ENCODE data around the gene RFPL3.

RFPL3 gene

DNA sequence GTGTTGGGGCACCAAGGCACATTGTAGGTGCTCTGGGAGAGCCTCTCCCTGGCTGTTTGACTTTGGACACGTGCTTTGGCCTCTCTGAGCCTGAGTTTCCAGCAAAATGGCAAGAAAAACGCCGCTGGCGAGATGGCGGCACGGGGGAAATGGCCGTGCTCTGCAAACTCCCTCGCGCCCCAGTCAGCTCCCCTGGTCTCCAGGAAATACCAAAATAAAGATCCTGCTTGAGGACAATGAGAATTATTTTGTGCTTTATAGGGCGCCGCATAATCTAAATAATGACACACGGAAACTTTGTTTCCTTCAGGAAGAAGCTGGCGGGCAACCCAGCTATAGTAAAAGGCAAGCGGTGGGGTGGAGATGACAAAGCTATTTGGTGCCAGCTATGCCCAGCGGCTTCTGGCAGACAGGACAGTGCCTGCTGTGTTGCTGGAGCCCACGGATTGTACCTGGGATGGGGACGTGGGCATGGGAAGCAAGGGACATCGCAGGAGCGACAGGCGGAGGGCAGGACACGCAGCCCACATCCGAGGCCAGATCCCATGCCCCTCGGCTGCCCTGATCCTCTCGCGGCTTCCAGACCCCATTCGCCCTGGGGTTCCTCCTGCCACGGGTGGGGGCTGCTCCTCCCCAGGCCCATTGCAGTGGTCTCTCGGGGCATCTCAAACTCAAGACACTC, 26.3 kb upstream of the RFPL3 start (continued):
- no peak for TF ChIP-seq ZNF18 (tag by site-specific recombination; IDR thresholded peaks at IDR 0.05)
- TF ChIP-seq ZNF473 (tag by site-specific recombination; IDR thresholded peaks at IDR 0.05): no peak
- no peak for TF ChIP-seq MZF1 (tag by site-specific recombination; IDR thresholded peaks at IDR 0.05; ENCODE audit: borderline replicate concordance)
- no peak for TF ChIP-seq GFI1B (tag by site-specific recombination; IDR thresholded peaks at IDR 0.05)
- no peak for TF ChIP-seq ZNF280C (tag by site-specific recombination; IDR thresholded peaks at IDR 0.05)
- no peak for TF ChIP-seq ZSCAN30 (tag by site-specific recombination; IDR thresholded peaks at IDR 0.05)
- TF ChIP-seq ZBTB49 (tag by site-specific recombination; IDR thresholded peaks at IDR 0.05; ENCODE audit: low read depth): no peak
- no peak for TF ChIP-seq ZNF121 (tag by site-specific recombination; IDR thresholded peaks at IDR 0.05)

DNA sequence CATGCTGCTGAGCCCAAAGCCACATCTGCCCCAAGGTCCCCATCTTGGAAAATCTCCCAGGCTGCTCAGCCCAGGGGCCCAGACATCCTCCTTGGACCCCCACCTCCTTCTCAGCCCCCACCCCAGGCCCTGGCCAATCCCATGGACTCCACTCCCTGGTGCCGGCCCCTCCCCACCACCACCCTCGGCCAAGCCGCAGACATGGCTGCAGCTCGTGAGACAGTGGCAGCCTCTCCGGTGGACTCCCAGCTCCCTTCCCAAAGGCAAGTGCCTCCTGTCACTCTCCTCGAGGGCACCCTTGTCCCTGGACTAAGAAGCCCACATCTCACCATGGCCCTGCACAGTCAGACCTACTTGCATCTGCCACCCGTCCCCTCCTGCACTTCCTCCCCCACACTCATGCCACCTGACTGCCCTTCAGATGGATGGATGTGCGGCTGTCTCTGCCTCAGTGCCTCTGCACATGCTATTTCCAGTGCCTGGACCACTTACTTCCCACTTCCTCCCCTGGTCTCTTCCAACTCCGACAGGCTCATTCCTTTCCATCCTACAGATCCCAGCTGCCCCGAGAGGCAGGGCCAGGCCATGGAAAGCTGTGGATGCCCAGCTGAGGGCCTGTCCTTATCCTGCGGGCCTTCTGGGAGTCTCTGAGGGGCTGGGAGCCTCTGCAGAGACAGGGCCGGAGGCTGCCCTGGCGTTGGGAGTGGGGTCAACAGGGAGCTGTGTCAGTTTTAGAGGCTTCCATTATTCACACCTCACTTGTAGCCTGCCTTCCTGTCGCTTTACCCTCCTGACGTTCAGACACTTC, 25.5 kb upstream of the RFPL3 start:
- Histone ChIP-seq H3K4me1 (ENCODE audit: control insufficient read depth, insufficient read depth, low read length) (no peaks in the 10 kb centered on the region), H3K27ac (ENCODE audit: extremely low read depth, low read depth, low read length) (no peak overlapping the region), H3K36me3 (ENCODE audit: control insufficient read depth in 2 of 2, insufficient read depth in 1 of 2, low read length in 2 of 2) (no peaks in the 10 kb centered on the region), H3K4me3 (ENCODE audit: low read depth, low read length) (no peak overlapping the region), H3K9me3 (ENCODE audit: control insufficient read depth, insufficient read depth, low read depth, low read length) (no peaks in the 10 kb centered on the region)
- TF ChIP-seq KLF16 (tag by site-specific recombination; IDR thresholded peaks at IDR 0.05) (no peak), ZNF623 (tag by site-specific recombination; IDR thresholded peaks at IDR 0.05) (peak; percentile 53)
- ChIA-PET CTCF (interaction anchor here (0.6 kb wide), 1 partner anchor 698 kb away, joined by 3 read pairs; no protein-coding TSS in a partner anchor), POLR2A (no interaction called here)

- TF ChIP-seq ZFP3 (tag by site-specific recombination; IDR thresholded peaks at IDR 0.05; ENCODE audit: low read depth) (peak; percentile 69), ZNF488 (tag by site-specific recombination; IDR thresholded peaks at IDR 0.05) (no peak), ZNF10 (tag by site-specific recombination; IDR thresholded peaks at IDR 0.05) (no peak)
- H3K4me1 ChIP-seq (ENCODE audit: control insufficient read depth, insufficient read depth, low read length): no peaks in the 10 kb centered on the region
- no peaks in the 10 kb centered on the region for H3K36me3 ChIP-seq (ENCODE audit: control insufficient read depth in 2 of 2, insufficient read depth in 1 of 2, low read length in 2 of 2)
- CTCF ChIA-PET: no interaction called here
- H3K9me3 ChIP-seq (ENCODE audit: control insufficient read depth, insufficient read depth, low read depth, low read length): no peaks in the 10 kb centered on the region
- no peak overlapping the region for H3K4me3 ChIP-seq (ENCODE audit: low read depth, low read length)
- no peak overlapping the region for H3K27ac ChIP-seq (ENCODE audit: extremely low read depth, low read depth, low read length)
- POLR2A ChIA-PET: no interaction called here
Measured at GRCh38 chr22:32333141-32333768, 24.4 kb upstream of the RFPL3 start.
